ENCODE results near the gene MARCO.

- TF ChIP-seq TAF1 (IDR thresholded peaks at IDR 0.05; ENCODE audit: borderline replicate concordance, low read depth, low read length) (no peak), CTCF (IDR thresholded peaks at IDR 0.05) (no peak), FOXJ3 (CRISPR knock-in tag; IDR thresholded peaks at IDR 0.05) (no peak), RXRA (IDR thresholded peaks at IDR 0.05; ENCODE audit: borderline replicate concordance, low read depth) (no peak), POLR2AphosphoS5 (IDR thresholded peaks at IDR 0.05; ENCODE audit: low read depth, low read length) (no peak), IRF3 (IDR thresholded peaks at IDR 0.05; ENCODE audit: low read depth, low read length) (no peak), RAD21 (IDR thresholded peaks at IDR 0.05; ENCODE audit: low read length) (no peak), CHD2 (IDR thresholded peaks at IDR 0.05; ENCODE audit: low read length, partially characterized antibody) (no peak), ZBTB33 (IDR thresholded peaks at IDR 0.05; ENCODE audit: borderline replicate concordance, low read depth) (no peak), RCOR1 (IDR thresholded peaks at IDR 0.05; ENCODE audit: low read length) (no peak), TEAD4 (IDR thresholded peaks at IDR 0.05; ENCODE audit: borderline replicate concordance, insufficient read depth) (no peak)
Observed at GRCh38 chr2:118968042-118968441, 26.0 kb downstream of the MARCO start.

All from SK-N-SH (cell line).